GM23338 (cell line): ENCODE data around the gene LHX1. TPM values are rescaled to one million over a fixed set of nuclear protein-coding genes. Genes with fewer than 3 reads are reported as not detected.

Experiments
- ATAC-seq: fragments of 200-7000 bp; cut with Tn5 transposase; 3 replicates; pipeline ENCODE4 v1.9.1; 2020
- DNase-seq: peaks from one replicate; pipeline ENCODE4 v3.0.0-alpha.2; 2015; ENCODE audit warnings: low spot score
- H2AFZ ChIP-seq: fragments of 200-600 bp; sonication (generic); 2 replicates; pipeline ENCODE4 v1.8.0; 2016; ENCODE audit warnings: antibody characterized with exemption, mild to moderate bottlenecking, moderate library complexity
- H3F3A ChIP-seq: fragments of 200-600 bp; sonication (generic); replicated peaks from 2 replicates; pipeline ENCODE4 v1.8.0; 2017; ENCODE audit warnings: antibody characterized with exemption, mixed run types, low read depth
- H3K27ac ChIP-seq: fragments of 200-600 bp; sonication (generic); 2 replicates; pipeline ENCODE4 v1.6.1; 2016; ENCODE audit warnings: low read depth
- H3K27me3 ChIP-seq: fragments of 200-600 bp; sonication (generic); 2 replicates; pipeline ENCODE4 v1.8.0; 2016; ENCODE audit warnings: mild to moderate bottlenecking, mixed run types, moderate library complexity; ENCODE audit not compliant: insufficient read depth
- H3K36me3 ChIP-seq: fragments of 200-600 bp; sonication (generic); 2 replicates; pipeline ENCODE4 v1.8.0; 2016; ENCODE audit warnings: mild to moderate bottlenecking; ENCODE audit not compliant: insufficient read depth
- H3K4me1 ChIP-seq: fragments of 200-600 bp; sonication (generic); 2 replicates; pipeline ENCODE4 v1.8.0; 2016; ENCODE audit warnings: mild to moderate bottlenecking, moderate library complexity; ENCODE audit not compliant: insufficient read depth
- H3K4me2 ChIP-seq: fragments of 200-600 bp; sonication (generic); 2 replicates; pipeline ENCODE4 v1.7.1; 2017; ENCODE audit warnings: mixed run types
- H3K4me3 ChIP-seq: fragments of 200-600 bp; sonication (generic); 2 replicates; pipeline ENCODE4 v1.6.1; 2016; ENCODE audit warnings: mixed run types
- H3K79me2 ChIP-seq: fragments of 200-600 bp; sonication (generic); replicated peaks from 2 replicates; pipeline ENCODE4 v1.8.0; 2017; ENCODE audit warnings: mild to moderate bottlenecking; ENCODE audit not compliant: insufficient read depth
- H3K9me2 ChIP-seq: fragments of 200-600 bp; sonication (generic); 2 replicates; pipeline ENCODE4 v1.8.0; 2017; ENCODE audit not compliant: insufficient read depth
- H4K20me1 ChIP-seq: fragments of 200-600 bp; sonication (generic); replicated peaks from 2 replicates; pipeline ENCODE4 v1.8.0; 2017; ENCODE audit warnings: mild to moderate bottlenecking; ENCODE audit not compliant: insufficient read depth
- H3K27ac Mint-ChIP-seq: 2 replicates; pipeline ENCODE4 v1.8.0; 2020; ENCODE audit warnings: inconsistent platforms, mild to moderate bottlenecking, moderate library complexity, mixed read lengths
- H3K27me3 Mint-ChIP-seq: 3 replicates; pipeline ENCODE4 v1.8.0; 2022; ENCODE audit warnings: low read depth, mild to moderate bottlenecking, moderate library complexity, mixed read lengths, inconsistent platforms; ENCODE audit not compliant: insufficient read depth, poor library complexity
- H3K36me3 Mint-ChIP-seq: 3 replicates; pipeline ENCODE4 v1.8.0; 2021; ENCODE audit warnings: low read depth, mild to moderate bottlenecking, inconsistent platforms, moderate library complexity, mixed read lengths
- H3K4me1 Mint-ChIP-seq: 3 replicates; pipeline ENCODE4 v1.8.0; 2020; ENCODE audit warnings: mild to moderate bottlenecking, inconsistent platforms, mixed read lengths
- H3K4me3 Mint-ChIP-seq: 3 replicates; pipeline ENCODE4 v1.8.0; 2021; ENCODE audit warnings: moderate library complexity, mild to moderate bottlenecking, inconsistent platforms, mixed read lengths
- H3K9me3 Mint-ChIP-seq: 3 replicates; pipeline ENCODE4 v1.8.0; 2020; ENCODE audit warnings: moderate library complexity, mild to moderate bottlenecking, inconsistent platforms, mixed read lengths
- CREB1 ChIP-seq: fragments of 250-450 bp; sonication (Bioruptor Pico); IDR thresholded peaks from 2 replicates; pipeline ENCODE4 v1.5.0; 2020; ENCODE audit warnings: low read depth, mild to moderate bottlenecking, moderate library complexity
- EZH2 ChIP-seq: fragments of 200-600 bp; sonication (generic); IDR thresholded peaks from one replicate; pipeline ENCODE4 v1.8.0; 2017; ENCODE audit warnings: antibody characterized with exemption, mild to moderate bottlenecking, low read depth; ENCODE audit not compliant: unreplicated experiment
- EZH2phosphoT487 ChIP-seq: fragments of 200-600 bp; sonication (generic); IDR thresholded peaks from one replicate; pipeline ENCODE4 v1.8.1; 2018; ENCODE audit warnings: antibody characterized with exemption; ENCODE audit not compliant: unreplicated experiment
- JUNB ChIP-seq: IDR thresholded peaks from one replicate; pipeline ENCODE4 v1.6.1; 2016; ENCODE audit warnings: antibody characterized with exemption; ENCODE audit not compliant: unreplicated experiment
- NANOG ChIP-seq: IDR thresholded peaks from 2 replicates; pipeline ENCODE4 v1.6.1; 2016; ENCODE audit warnings: antibody characterized with exemption, borderline replicate concordance
- POLR2AphosphoS5 ChIP-seq: IDR thresholded peaks from 2 replicates; pipeline ENCODE4 v1.6.1; 2016; ENCODE audit warnings: antibody characterized with exemption, low read depth
- STAT1 ChIP-seq: IDR thresholded peaks from one replicate; pipeline ENCODE4 v1.6.1; 2016; ENCODE audit warnings: antibody characterized with exemption; ENCODE audit not compliant: unreplicated experiment
- ZNF114 ChIP-seq: fragments of 250-450 bp; sonication (Bioruptor Pico); IDR thresholded peaks from 2 replicates; pipeline ENCODE4 v1.5.0; 2020; ENCODE audit warnings: mild to moderate bottlenecking, moderate library complexity
- ZNF331 ChIP-seq: fragments of 250-450 bp; sonication (Bioruptor Pico); IDR thresholded peaks from 2 replicates; pipeline ENCODE4 v1.5.0; 2020; ENCODE audit warnings: low read depth, mild to moderate bottlenecking, moderate library complexity
- polyA plus RNA-seq: library from polyadenylated mRNA; unstranded; fragments of >200 nt; fragmentation: Nextera tagmentation; extraction: Ambion mirVana; gene quantifications from 2 replicates; pipeline ENCODE4 v1.2.1, GENCODE V29; 2016
- total RNA-seq: library from RNA; depleted of rRNA; stranded (reverse); fragments of >200 nt; shearing (Covaris generic); gene quantifications from 2 replicates; pipeline ENCODE4 v1.2.3, GENCODE V29; 2014
- TF ChIP-seq, protein P1 (sequence below), 2 experiments: fragments of 200-600 bp in 1 of 2; sonication (generic) in 1 of 2; conservative IDR thresholded peaks; 2 replicates each; pipeline versions ENCODE4 v1.5.1 to v1.6.1; 2016 to 2017; ENCODE audit warnings: antibody characterized with exemption in 2 of 2, low read depth in 2 of 2, mild to moderate bottlenecking in 2 of 2, moderate library complexity in 1 of 2
- TF ChIP-seq, protein P2 (sequence below): IDR thresholded peaks from one replicate; pipeline ENCODE4 v1.6.1; 2018; ENCODE audit warnings: antibody characterized with exemption; ENCODE audit not compliant: unreplicated experiment
- TF ChIP-seq, protein P3 (sequence below): IDR thresholded peaks from 2 replicates; pipeline ENCODE4 v1.6.1; 2016; ENCODE audit warnings: antibody characterized with exemption

Gene LHX1
- total and polyA plus RNA-seq, 2 experiments from 2014 or later = 0.52 to 0.74 TPM

DNA sequence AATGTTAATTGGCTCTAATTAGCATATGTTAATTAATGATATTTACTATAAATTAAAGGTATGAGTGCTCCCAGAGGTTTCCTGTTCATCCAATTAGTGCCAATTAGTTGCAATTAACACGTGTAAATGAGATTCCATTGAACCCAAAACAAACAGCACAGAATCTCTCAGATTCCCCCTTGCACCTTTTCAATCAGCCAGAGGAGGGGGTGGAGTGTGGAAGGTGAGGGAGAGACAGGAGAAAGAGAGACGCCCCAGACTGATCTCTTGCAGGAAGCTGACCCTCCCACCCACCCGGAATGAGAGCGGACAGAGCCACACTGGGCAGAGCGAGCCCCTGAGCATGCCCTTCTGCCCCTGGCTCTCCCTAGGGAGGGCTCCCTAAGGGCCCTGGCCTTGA, 24.1 kb upstream of the LHX1 start:
- TF ChIP-seq, protein P1, sequence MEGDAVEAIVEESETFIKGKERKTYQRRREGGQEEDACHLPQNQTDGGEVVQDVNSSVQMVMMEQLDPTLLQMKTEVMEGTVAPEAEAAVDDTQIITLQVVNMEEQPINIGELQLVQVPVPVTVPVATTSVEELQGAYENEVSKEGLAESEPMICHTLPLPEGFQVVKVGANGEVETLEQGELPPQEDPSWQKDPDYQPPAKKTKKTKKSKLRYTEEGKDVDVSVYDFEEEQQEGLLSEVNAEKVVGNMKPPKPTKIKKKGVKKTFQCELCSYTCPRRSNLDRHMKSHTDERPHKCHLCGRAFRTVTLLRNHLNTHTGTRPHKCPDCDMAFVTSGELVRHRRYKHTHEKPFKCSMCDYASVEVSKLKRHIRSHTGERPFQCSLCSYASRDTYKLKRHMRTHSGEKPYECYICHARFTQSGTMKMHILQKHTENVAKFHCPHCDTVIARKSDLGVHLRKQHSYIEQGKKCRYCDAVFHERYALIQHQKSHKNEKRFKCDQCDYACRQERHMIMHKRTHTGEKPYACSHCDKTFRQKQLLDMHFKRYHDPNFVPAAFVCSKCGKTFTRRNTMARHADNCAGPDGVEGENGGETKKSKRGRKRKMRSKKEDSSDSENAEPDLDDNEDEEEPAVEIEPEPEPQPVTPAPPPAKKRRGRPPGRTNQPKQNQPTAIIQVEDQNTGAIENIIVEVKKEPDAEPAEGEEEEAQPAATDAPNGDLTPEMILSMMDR (conservative IDR thresholded peaks at IDR 0.05; ENCODE audit: low read depth in 2 of 2) = no peak
- TF ChIP-seq ZNF114 (CRISPR knock-in tag) = no peak
- Histone ChIP-seq H3K36me3 (no peaks in the 10 kb centered on the region), H3K4me3 (no peak overlapping the region), H3K79me2 (no peaks in the 10 kb centered on the region), H3K27ac (no peak overlapping the region), H3K9me2 (no peaks in the 10 kb centered on the region), H3K27me3 (no peaks in the 10 kb centered on the region), H3F3A (no peaks in the 10 kb centered on the region), H3K4me1 (peaks cover 3% of the 10 kb centered on the region), H3K4me2 (no peak overlapping the region), H4K20me1 (no peaks in the 10 kb centered on the region), H2AFZ (no peak overlapping the region)
- Mint-ChIP-seq H3K4me3 (no peak overlapping the region), H3K9me3 (no peaks in the 10 kb centered on the region), H3K4me1 (peaks cover 12% of the 10 kb centered on the region), H3K27ac (no peak overlapping the region), H3K36me3 (no peaks in the 10 kb centered on the region), H3K27me3 (peaks cover 11% of the 10 kb centered on the region)
- DNase-seq = no peak
- no peak for ATAC-seq

DNA sequence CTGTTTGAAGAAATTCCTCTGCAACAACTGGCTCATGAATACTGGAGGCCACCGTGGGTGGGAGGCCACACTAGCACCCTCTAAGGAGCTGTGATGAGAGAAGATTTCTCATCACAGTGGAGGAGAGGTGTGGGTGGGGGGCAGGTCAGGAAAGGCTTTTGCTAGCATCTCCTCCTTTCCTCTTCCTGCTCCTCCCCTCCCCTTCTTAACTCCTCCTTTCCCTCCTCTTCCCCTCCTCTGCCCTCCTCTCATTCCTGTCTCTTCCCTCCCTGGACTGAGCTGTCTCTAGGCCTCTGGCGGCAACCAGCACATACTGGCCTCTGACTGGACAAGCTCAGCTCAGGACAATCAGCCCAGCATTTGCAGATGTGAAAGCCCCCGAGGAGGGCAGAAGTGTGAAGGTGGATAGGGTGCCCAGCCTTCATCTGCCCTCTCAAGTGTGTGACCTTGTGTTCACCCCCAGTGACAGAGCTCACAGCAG, 19.0 kb upstream of the LHX1 start:
- no peaks in the 10 kb centered on the region for H3K27me3 ChIP-seq
- H2AFZ ChIP-seq = peak overlapping the region; percentile 84; the same call in 1 of the 2 replicates
- Mint-ChIP-seq H3K9me3 (no peaks in the 10 kb centered on the region), H3K4me3 (no peak overlapping the region; the same call in 2 of the 3 replicates), H3K27ac (no peak overlapping the region; the same call in 1 of the 2 replicates), H3K27me3 (peaks cover 22% of the 10 kb centered on the region), H3K4me1 (peaks cover 55% of the 10 kb centered on the region), H3K36me3 (no peaks in the 10 kb centered on the region)
- H3K79me2 ChIP-seq = no peaks in the 10 kb centered on the region
- H3K36me3 ChIP-seq = no peaks in the 10 kb centered on the region
- peak; percentile 39 for ATAC-seq
- peak; percentile 52 for DNase-seq
- H3K9me2 ChIP-seq = no peaks in the 10 kb centered on the region
- H3K27ac ChIP-seq = no peak overlapping the region
- H4K20me1 ChIP-seq = no peaks in the 10 kb centered on the region
- no peak overlapping the region for H3K4me3 ChIP-seq
- peaks cover 43% of the 10 kb centered on the region for H3K4me1 ChIP-seq
- peaks cover 4% of the 10 kb centered on the region; the same call in 1 of the 2 replicates for H3F3A ChIP-seq
- H3K4me2 ChIP-seq = peak overlapping the region; percentile 24; the same call in 1 of the 2 replicates
- TF ChIP-seq, protein P1 (conservative IDR thresholded peaks at IDR 0.05; ENCODE audit: low read depth in 2 of 2) = no peak
- TF ChIP-seq JUNB (no peak), ZNF114 (CRISPR knock-in tag) (no peak), POLR2AphosphoS5 (no peak), EZH2 (no peak), NANOG (no peak), EZH2phosphoT487 (no peak), CREB1 (CRISPR knock-in tag) (no peak), STAT1 (no peak), ZNF331 (CRISPR knock-in tag) (no peak)
- TF ChIP-seq, protein P2, sequence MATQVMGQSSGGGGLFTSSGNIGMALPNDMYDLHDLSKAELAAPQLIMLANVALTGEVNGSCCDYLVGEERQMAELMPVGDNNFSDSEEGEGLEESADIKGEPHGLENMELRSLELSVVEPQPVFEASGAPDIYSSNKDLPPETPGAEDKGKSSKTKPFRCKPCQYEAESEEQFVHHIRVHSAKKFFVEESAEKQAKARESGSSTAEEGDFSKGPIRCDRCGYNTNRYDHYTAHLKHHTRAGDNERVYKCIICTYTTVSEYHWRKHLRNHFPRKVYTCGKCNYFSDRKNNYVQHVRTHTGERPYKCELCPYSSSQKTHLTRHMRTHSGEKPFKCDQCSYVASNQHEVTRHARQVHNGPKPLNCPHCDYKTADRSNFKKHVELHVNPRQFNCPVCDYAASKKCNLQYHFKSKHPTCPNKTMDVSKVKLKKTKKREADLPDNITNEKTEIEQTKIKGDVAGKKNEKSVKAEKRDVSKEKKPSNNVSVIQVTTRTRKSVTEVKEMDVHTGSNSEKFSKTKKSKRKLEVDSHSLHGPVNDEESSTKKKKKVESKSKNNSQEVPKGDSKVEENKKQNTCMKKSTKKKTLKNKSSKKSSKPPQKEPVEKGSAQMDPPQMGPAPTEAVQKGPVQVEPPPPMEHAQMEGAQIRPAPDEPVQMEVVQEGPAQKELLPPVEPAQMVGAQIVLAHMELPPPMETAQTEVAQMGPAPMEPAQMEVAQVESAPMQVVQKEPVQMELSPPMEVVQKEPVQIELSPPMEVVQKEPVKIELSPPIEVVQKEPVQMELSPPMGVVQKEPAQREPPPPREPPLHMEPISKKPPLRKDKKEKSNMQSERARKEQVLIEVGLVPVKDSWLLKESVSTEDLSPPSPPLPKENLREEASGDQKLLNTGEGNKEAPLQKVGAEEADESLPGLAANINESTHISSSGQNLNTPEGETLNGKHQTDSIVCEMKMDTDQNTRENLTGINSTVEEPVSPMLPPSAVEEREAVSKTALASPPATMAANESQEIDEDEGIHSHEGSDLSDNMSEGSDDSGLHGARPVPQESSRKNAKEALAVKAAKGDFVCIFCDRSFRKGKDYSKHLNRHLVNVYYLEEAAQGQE = no peak
- TF ChIP-seq, protein P3, sequence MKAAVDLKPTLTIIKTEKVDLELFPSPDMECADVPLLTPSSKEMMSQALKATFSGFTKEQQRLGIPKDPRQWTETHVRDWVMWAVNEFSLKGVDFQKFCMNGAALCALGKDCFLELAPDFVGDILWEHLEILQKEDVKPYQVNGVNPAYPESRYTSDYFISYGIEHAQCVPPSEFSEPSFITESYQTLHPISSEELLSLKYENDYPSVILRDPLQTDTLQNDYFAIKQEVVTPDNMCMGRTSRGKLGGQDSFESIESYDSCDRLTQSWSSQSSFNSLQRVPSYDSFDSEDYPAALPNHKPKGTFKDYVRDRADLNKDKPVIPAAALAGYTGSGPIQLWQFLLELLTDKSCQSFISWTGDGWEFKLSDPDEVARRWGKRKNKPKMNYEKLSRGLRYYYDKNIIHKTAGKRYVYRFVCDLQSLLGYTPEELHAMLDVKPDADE = no peak
